Measurements from ENCODE around the gene SRRM3.
"Not testable (repeated sequence)": the region's sequence is repeated elsewhere in the genome, so short reads cannot be mapped to it uniquely, and the experiment has no call there.

SRRM3 gene

DNA sequence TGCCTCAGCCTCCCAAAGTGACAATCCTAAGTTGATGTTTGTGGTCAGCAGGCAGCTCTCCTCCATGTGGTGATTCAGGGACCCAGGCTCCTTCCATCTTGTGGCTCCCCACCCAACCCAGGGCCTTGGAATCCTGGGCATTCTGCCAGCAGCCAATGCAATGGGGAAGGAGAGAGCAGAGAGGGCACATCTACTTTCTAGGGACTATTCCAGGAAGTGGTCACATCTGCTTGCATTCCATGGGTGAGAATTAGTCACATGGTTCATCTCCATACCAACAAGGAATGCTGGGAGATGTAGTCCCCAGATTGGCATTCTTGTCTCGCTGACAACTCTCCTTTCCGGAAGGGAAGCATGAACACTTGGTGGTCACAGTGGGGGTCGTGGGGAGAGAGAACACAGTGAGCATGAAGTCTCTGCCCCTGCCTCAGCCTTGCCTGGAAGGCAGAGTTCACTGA lies 9.9 kb upstream of the SRRM3 start:
- peak in 1 of 5 experiments; percentile 34 for DNase-seq

- DNase-seq = no peak
Measured at GRCh38 chr7:76193466-76193865, 8.2 kb upstream of the SRRM3 start.

- DNase-seq = no peak
Measured at GRCh38 chr7:76193883-76194282, 7.8 kb upstream of the SRRM3 start.

GRCh38 chr7:76196786-76197185 lies 4.9 kb upstream of the SRRM3 start:
- no peak for DNase-seq

GRCh38 chr7:76198202-76198601 lies 3.5 kb upstream of the SRRM3 start:
- no peak for DNase-seq

- no peak for DNase-seq
Measured at GRCh38 chr7:76202666-76203030, 952 bp downstream of the SRRM3 start.

- DNase-seq = no peak
Measured at GRCh38 chr7:76204147-76204546, 2.5 kb downstream of the SRRM3 start.

GRCh38 chr7:76206633-76207032 lies 4.9 kb downstream of the SRRM3 start:
- no peak for DNase-seq

DNA sequence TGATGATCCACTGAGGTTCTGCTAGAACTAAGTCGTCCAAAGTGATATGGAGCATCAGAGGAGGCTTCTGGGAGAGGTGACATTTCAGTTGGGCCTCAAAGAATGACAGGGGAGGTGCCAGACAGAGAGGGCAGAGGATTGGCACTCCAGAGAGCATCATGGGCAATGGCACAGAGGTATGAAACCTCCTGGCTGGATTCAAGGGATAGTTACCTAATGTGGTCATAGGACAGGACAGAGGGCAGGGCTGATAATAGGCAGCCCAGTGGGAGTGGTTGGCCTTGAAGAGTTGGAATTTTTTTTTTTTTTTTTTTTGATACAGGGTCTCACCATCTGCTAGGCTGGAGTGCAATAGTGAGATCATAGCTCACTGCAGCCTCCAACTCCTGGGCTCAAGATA lies 7.6 kb downstream of the SRRM3 start:
- DNase-seq = no peak

DNA sequence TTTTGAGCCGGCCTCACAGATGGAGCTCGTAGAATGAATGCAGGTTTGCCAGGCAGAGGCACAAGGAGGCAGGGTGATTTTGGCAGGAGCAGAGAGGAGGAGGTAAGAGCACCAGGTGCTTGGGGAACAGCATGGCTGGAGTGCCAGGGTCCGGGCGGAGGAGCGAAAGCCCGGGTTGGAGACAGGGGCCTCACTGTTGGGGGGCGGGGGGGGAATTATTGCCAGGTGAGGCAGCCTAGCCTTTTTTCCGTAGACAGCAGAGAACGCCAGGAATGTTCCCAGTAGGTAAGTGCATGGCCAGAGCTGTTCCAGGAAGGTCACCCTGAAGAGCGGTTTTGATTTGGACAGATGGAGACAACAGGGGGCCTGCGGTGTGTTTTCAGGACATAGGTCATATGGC lies 9.5 kb downstream of the SRRM3 start:
- no peak for DNase-seq

DNA sequence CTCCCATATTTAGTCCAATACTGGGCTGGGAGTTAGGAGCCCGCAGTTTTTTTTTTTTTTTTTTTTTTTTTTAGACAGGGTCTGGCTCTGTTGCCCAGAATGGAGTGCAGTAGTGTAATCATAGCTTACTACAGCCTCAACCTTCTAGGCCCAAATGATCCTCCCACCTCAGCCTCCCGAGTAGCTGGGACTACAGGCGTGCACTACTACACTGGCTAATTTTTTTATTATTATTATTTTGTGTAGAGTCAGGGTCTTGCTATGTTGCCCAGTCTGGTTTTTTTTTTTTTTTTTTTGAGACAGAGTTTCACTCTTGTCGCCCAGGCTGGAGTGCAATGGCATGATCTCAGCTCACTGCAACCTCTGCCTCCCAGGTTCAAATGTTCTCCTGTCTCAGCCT lies 13.7 kb downstream of the SRRM3 start:
- DNase-seq = not testable (repeated sequence)

GRCh38 chr7:76216381-76217082 lies 14.8 kb downstream of the SRRM3 start:
- DNase-seq = no peak

- no peak for DNase-seq
Measured at GRCh38 chr7:76217942-76218566, 16.4 kb downstream of the SRRM3 start.

- DNase-seq = no peak
Measured at GRCh38 chr7:76220185-76221057, 18.7 kb downstream of the SRRM3 start.

DNA sequence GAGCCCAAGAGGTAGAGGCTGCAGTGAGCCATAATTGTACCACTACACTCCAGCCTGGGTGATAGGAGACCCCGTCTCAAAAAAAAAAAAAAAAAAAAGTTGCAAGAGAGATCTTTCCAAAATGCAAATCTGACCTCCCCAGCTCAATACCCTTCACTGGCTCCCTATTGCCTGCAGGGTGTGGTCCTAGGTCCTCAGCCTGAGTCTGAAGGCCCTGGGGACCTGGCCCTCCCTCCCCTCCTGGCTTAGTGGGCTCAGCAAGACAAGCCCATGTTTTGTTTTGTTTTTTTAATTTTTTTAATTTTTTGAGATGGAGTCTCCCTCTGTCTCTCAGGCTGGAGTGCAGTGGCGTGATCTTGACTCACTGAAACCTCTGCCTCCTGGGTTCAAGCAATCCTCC lies 20.6 kb downstream of the SRRM3 start:
- no peak for DNase-seq

- DNase-seq = no peak
Measured at GRCh38 chr7:76222839-76223238, 21.1 kb downstream of the SRRM3 start.

- DNase-seq = no peak
Measured at GRCh38 chr7:76223286-76223972, 21.7 kb downstream of the SRRM3 start.

DNA sequence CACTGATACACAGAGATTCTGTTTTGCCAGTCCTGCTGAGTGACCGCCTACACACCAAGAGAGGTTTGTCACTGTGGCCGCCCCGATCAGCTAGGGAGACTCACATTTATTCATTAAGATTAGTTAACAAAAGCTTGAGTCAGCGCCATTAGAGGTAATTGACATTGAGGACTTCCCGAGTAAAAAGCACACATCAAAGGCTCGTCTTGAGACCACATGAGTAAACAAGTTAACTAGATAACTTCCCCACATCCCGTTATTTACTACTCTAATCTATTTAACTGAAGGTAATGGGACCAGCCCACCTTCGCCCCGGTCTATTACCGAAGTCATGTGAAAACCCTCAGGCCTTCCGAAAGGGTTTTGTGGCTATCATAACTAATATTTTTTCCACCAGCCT lies 23.0 kb downstream of the SRRM3 start:
- no peak for DNase-seq

- peak in 2 of 5 experiments; percentile 6 to 32 for DNase-seq
Measured at GRCh38 chr7:76225379-76225778, 23.7 kb downstream of the SRRM3 start.

DNA sequence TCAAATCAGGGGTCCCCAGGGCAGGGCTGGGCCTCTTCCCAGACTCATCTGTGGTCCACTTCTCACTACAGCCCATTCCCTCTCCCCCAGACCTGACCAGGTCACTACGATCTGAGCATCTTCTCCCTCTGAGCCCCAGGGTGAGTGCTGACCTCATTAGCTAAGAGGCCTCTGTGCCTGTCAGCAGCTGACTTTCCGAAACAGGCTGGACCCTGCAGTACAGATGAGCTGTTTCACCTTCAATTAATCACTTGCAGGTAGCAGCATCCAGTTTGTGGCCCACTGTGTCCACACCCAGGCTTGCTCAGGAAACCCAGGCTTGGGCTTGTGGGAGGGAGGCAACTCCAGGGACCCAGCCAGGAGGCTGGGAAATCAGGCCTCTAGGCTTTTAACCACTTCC lies 24.3 kb downstream of the SRRM3 start:
- DNase-seq = no peak

- DNase-seq = not testable (repeated sequence)
Measured at GRCh38 chr7:76226878-76227423, 25.3 kb downstream of the SRRM3 start.

- DNase-seq = no peak
Measured at GRCh38 chr7:76230214-76230613, 28.5 kb downstream of the SRRM3 start.

GRCh38 chr7:76231071-76231470 lies 29.4 kb downstream of the SRRM3 start:
- DNase-seq = no peak

Data from T-helper 2 cell (primary cell).